T-helper 1 cell treated with Interleukin-12 subunit alpha and Interleukin-12 subunit beta and Interleukin-4 antibody, amounts not matched to agents 30 ng/mL and 1 ng/mL, for 36 hours (primary cell): ENCODE measurements around the gene EFHB. TPM values are rescaled to one million over a fixed set of nuclear protein-coding genes. Genes with fewer than 3 reads are reported as not detected.
"Not testable (repeated sequence)": the region's sequence is repeated elsewhere in the genome, so short reads cannot be mapped to it uniquely, and the experiment has no call there.

Experiments
- intact Hi-C: fragments of 100-400 bp; cut with micrococcal nuclease; formaldehyde crosslinking; loops from one replicate; pipeline ENCODE4 v1.15.1; 2024
- total RNA-seq: library from RNA; stranded (reverse); gene quantifications from 2 replicates; pipeline ENCODE4 v1.2.3, GENCODE V29; 2022

The EFHB gene
- total RNA-seq, 1 donor from 2014 or later, result 0.37 TPM

DNA sequence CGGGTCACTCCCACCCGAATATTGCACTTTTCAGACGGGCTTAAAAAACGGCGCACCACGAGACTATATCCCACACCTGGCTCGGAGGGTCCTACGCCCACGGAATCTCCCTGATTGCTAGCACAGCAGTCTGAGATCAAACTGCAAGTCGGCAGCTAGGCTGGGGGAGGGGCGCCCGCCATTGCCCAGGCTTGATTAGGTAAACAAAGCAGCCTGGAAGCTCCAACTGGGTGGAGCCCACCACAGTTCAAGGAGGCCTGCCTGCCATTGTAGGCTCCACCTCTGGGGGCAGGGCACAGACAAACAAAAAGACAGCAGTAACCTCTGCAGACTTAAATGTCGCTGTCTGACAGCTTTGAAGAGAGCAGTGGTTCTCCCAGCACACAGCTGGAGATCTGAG is 78.7 kb downstream of the EFHB start:
- intact Hi-C loops, result not testable (repeated sequence)

DNA sequence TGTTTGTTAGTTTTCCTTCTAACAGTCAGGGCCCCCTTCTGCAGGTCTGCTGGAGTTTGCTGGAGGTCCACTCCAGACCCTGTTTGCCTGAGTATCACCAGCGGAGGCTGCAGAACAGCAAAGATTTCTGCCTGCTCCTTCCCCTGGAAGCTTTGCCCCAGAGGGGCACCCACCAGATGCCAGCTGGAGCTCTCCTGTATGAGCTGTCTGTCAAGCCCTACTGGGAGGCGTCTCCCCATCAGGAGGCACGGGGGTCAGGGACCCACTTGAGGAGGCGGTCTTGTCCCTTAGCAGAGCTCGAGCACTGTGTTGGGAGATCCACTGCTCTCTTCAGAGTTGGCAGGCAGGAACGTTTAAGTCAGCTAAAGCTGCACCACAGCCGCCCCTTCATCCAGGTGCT is 87.4 kb downstream of the EFHB start:
- intact Hi-C loops, result not testable (repeated sequence)

Other genes starting within 250 kb of the EFHB start
- gene RAB5A, start 12.9 kb upstream of the EFHB start, total RNA-seq, result 60.6 and 61.0 TPM in 2 replicates
- not detected in 2 replicates for gene PP2D1, start 78.0 kb upstream of the EFHB start, total RNA-seq
- gene KAT2B, start 106.2 kb upstream of the EFHB start, total RNA-seq, result 146 and 161 TPM in 2 replicates